A549 (cell line): ENCODE measurements around the gene FBXO15. TPM values are rescaled to one million over a fixed set of nuclear protein-coding genes. Genes with fewer than 3 reads are reported as not detected.

Experiments used
- ATAC-seq, 2 experiments: fragments of 200-7000 bp in 1 of 2; fragments of >200 bp in 1 of 2; cut with Nextera tagmentation in 1 of 2; cut with Tn5 transposase in 1 of 2; 3 replicates each; pipeline versions ENCODE4 v1.8.0 to v1.9.1; 2018 to 2020; ENCODE audit warnings: mild to moderate bottlenecking in 1 of 2, moderate library complexity in 1 of 2
- CTCF ChIA-PET: fragments of 300-600 bp; sonication (Branson Sonifier 250); formaldehyde crosslinking; extraction: SDS; loops from one replicate; lab custom pipeline; 2021; ENCODE audit warnings: antibody characterized with exemption, inconsistent platforms; lab: Yijun Ruan, JAX
- POLR2A ChIA-PET: fragments of 350-600 bp; formaldehyde crosslinking; extraction: SDS; loops from one replicate; lab custom pipeline; 2021; ENCODE audit warnings: antibody characterized with exemption, inconsistent platforms; lab: Yijun Ruan, JAX
- DNase-seq, 2 experiments: peaks; one replicate each; pipeline versions ENCODE4 v3.0.0 to v3.0.0-alpha.2; 2011 to 2016; ENCODE audit warnings: low read depth in 1 of 2, low spot score in 1 of 2
- FAIRE-seq: peaks from 2 replicates; lab custom pipeline; 2011; peaks lifted over from hg19 to GRCh38; lab: Jason Lieb, UNC
- H3K27ac ChIP-seq, 2 experiments: fragments of >200 bp; sonication (Bioruptor Twin); formaldehyde crosslinking; 3 replicates each; pipeline ENCODE4 v1.5.1; 2016 to 2017
- H3K4me1 ChIP-seq: fragments of >200 bp; sonication (Bioruptor Twin); formaldehyde crosslinking; 3 replicates; pipeline ENCODE4 v1.6.1; 2016
- H3K4me2 ChIP-seq: fragments of >200 bp; sonication (Bioruptor Twin); formaldehyde crosslinking; 3 replicates; pipeline ENCODE4 v1.6.1; 2016
- H3K4me3 ChIP-seq: fragments of >200 bp; sonication (Bioruptor Twin); formaldehyde crosslinking; 3 replicates; pipeline ENCODE4 v1.5.1; 2016
- H3K9me3 ChIP-seq: fragments of >200 bp; sonication (Bioruptor Twin); formaldehyde crosslinking; 3 replicates; pipeline ENCODE4 v1.6.1; 2016
- ATOH8 ChIP-seq: fragments of 250-450 bp; sonication (Bioruptor Pico); IDR thresholded peaks from 2 replicates; pipeline ENCODE4 v1.5.0; 2020; ENCODE audit warnings: low read depth, mild to moderate bottlenecking, moderate library complexity
- CTCF ChIP-seq: fragments of >200 bp; sonication (Bioruptor Twin); formaldehyde crosslinking; IDR thresholded peaks from 3 replicates; pipeline ENCODE4 v1.5.1; 2016
- EHF ChIP-seq: fragments of 250-450 bp; sonication (Bioruptor Pico); IDR thresholded peaks from 2 replicates; pipeline ENCODE4 v1.5.0; 2020; ENCODE audit warnings: mild to moderate bottlenecking
- HES2 ChIP-seq: fragments of >200 bp; sonication (Bioruptor Twin); formaldehyde crosslinking; IDR thresholded peaks from 2 replicates; pipeline ENCODE4 v1.6.1; 2016
- HOXB13 ChIP-seq: fragments of 250-450 bp; sonication (Bioruptor Pico); IDR thresholded peaks from 2 replicates; pipeline ENCODE4 v1.5.0; 2020; ENCODE audit warnings: low read depth, mild to moderate bottlenecking, moderate library complexity
- JUNB ChIP-seq: fragments of >200 bp; sonication (Bioruptor Twin); formaldehyde crosslinking; IDR thresholded peaks from 2 replicates; pipeline ENCODE4 v1.6.1; 2016
- MYC ChIP-seq: IDR thresholded peaks from 2 replicates; pipeline ENCODE4 v1.6.1; 2012; ENCODE audit warnings: mild to moderate bottlenecking, inconsistent platforms, low read length, improper control_type of control experiment, borderline replicate concordance
- NFE2L2 ChIP-seq: fragments of 150-350 bp; conservative IDR thresholded peaks from 2 replicates; pipeline ENCODE4 v1.6.1; 2014; ENCODE audit warnings: low read length
- PHF8 ChIP-seq: fragments of 200-600 bp; sonication (generic); IDR thresholded peaks from 2 replicates; pipeline ENCODE4 v1.6.1; 2016; ENCODE audit warnings: low read depth, mild to moderate bottlenecking, antibody characterized with exemption, moderate library complexity, borderline replicate concordance
- RCOR1 ChIP-seq: fragments of 150-350 bp; IDR thresholded peaks from 2 replicates; pipeline ENCODE4 v1.6.1; 2014; ENCODE audit warnings: antibody characterized with exemption, low read length, low read depth
- RNF2 ChIP-seq: fragments of 200-600 bp; sonication (generic); IDR thresholded peaks from 2 replicates; pipeline ENCODE4 v1.6.1; 2016; ENCODE audit warnings: low read depth, mild to moderate bottlenecking, antibody characterized with exemption, moderate library complexity, borderline replicate concordance
- SREBF2 ChIP-seq: fragments of 450-650 bp; IDR thresholded peaks from 2 replicates; pipeline ENCODE4 v1.6.1; 2014; ENCODE audit warnings: mild to moderate bottlenecking, moderate library complexity
- TFCP2L1 ChIP-seq: fragments of 250-450 bp; sonication (Bioruptor Pico); IDR thresholded peaks from 2 replicates; pipeline ENCODE4 v1.5.0; 2021; ENCODE audit warnings: mild to moderate bottlenecking
- ZFP36 ChIP-seq: fragments of 450-650 bp; IDR thresholded peaks from 2 replicates; pipeline ENCODE4 v1.6.1; 2014; ENCODE audit warnings: borderline replicate concordance; ENCODE audit not compliant: partially characterized antibody
- WGBS: methylation state at CpG from one replicate; pipeline ENCODE4 v1.1.6; 2017; ENCODE audit errors: missing lambda C conversion rate; 5-methylcytosine and 5-hydroxymethylcytosine counted together
- polyA plus RNA-seq, 4 experiments: library from polyadenylated mRNA; depleted of rRNA in 3 of 4; stranded (reverse); fragments of >200 nt; fragmentation: RNase III in 1 of 4; extraction: RNeasy Plus Mini Kit Qiagen cat#74134 plus additional on column Dnase treatment in 1 of 4; gene quantifications; 2 replicates in 3 of 4; 3 replicates in 1 of 4; pipeline ENCODE4 v1.2.3, GENCODE V29; 2011 to 2017
- TF ChIP-seq, protein P1 (sequence below): IDR thresholded peaks from 2 replicates; pipeline ENCODE4 v1.6.1; 2012; ENCODE audit warnings: low read depth, borderline replicate concordance
- TF ChIP-seq, protein P2 (sequence below): fragments of 450-650 bp; IDR thresholded peaks from 2 replicates; pipeline ENCODE4 v1.6.1; 2014; ENCODE audit warnings: antibody characterized with exemption
- TF ChIP-seq, protein P3 (sequence below): IDR thresholded peaks from 2 replicates; pipeline ENCODE4 v1.6.1; 2012

Gene FBXO15
- polyA plus RNA-seq, 2 of the 4 experiments (the other 2 are of a cell fraction) = 1.3 to 2.3 TPM

DNA sequence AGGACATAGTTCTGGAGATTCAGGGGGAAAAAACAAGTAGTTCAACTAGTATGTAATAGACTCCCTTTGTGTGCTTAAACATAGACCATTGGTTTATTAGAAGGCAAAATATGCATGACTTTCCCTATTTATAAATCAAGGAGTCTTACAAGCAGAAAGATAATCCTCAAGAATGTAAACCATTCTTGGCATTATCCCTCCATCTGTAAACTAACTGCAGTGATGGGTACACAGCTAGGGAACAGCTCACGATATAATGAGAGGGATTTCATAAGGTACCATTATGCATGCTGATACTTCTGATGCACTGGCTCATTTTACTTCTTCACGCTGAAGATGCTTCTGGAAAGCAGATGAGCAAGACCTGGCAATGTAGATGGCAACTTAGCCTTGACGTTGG lies 878 bp downstream of the FBXO15 start:
- DNase-seq (no peak), ATAC-seq (no peak), FAIRE-seq (no peak)
- Histone ChIP-seq H3K4me2 (peak overlapping the region; percentile 94), H3K4me1 (peaks cover 6% of the 10 kb centered on the region; the same call in 1 of the 3 replicates), H3K4me3 (peak overlapping the region; percentile 68; the same call in 2 of the 3 replicates)
- CTCF ChIA-PET = no interaction called here
- WGBS = 63% methylated on average over 2 of the region's 3 CpGs
- POLR2A ChIA-PET = no interaction called here
- TF ChIP-seq PHF8 (no peak), RNF2 (no peak), RCOR1 (no peak), HES2 (no peak), CTCF (no peak), EHF (no peak), SREBF2 (no peak), ZFP36 (no peak), NFE2L2 (no peak), MYC (no peak), ATOH8 (no peak), HOXB13 (CRISPR knock-in tag) (no peak), JUNB (no peak), TFCP2L1 (CRISPR knock-in tag) (no peak)
- TF ChIP-seq, protein P1, sequence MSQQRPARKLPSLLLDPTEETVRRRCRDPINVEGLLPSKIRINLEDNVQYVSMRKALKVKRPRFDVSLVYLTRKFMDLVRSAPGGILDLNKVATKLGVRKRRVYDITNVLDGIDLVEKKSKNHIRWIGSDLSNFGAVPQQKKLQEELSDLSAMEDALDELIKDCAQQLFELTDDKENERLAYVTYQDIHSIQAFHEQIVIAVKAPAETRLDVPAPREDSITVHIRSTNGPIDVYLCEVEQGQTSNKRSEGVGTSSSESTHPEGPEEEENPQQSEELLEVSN = no peak
- TF ChIP-seq, protein P2, sequence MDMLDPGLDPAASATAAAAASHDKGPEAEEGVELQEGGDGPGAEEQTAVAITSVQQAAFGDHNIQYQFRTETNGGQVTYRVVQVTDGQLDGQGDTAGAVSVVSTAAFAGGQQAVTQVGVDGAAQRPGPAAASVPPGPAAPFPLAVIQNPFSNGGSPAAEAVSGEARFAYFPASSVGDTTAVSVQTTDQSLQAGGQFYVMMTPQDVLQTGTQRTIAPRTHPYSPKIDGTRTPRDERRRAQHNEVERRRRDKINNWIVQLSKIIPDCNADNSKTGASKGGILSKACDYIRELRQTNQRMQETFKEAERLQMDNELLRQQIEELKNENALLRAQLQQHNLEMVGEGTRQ = no peak
- TF ChIP-seq, protein P3, sequence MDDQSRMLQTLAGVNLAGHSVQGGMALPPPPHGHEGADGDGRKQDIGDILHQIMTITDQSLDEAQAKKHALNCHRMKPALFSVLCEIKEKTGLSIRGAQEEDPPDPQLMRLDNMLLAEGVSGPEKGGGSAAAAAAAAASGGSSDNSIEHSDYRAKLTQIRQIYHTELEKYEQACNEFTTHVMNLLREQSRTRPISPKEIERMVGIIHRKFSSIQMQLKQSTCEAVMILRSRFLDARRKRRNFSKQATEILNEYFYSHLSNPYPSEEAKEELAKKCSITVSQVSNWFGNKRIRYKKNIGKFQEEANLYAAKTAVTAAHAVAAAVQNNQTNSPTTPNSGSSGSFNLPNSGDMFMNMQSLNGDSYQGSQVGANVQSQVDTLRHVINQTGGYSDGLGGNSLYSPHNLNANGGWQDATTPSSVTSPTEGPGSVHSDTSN = no peak
- TF ChIP-seq, all 56 proteins: peak for 0
- H3K27ac ChIP-seq = peak overlapping the region in 1 of 2 experiments; percentile 97; a peak in 2 of 6 replicates
- H3K9me3 ChIP-seq = no peaks in the 10 kb centered on the region

DNA sequence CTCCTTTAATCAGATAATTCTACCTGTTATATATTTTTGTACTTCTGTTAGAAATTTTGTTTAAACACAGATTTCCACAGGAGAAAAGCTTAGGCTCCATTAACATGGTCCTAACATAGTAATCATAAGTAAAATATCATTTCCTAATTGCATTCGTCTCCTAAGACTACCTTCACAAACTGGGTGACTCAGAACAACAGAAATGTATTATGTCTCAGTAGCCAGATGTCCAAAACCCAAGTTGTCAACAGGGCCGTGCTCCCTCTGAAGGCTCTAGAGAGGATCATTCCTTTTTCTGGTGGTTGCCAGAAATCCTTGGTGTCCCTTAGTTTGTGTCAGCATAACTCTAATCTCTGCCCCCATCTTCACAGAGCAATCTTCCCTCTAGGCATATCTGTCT lies 5.4 kb downstream of the FBXO15 start:
- H3K27ac ChIP-seq = no peak overlapping the region

More for the DNA sequence above, 5.4 kb downstream of the FBXO15 start:
- Histone ChIP-seq H3K4me3 (no peak overlapping the region), H3K4me2 (no peak overlapping the region), H3K9me3 (no peaks in the 10 kb centered on the region), H3K4me1 (no peaks in the 10 kb centered on the region)
- ChIA-PET POLR2A (no interaction called here), CTCF (no interaction called here)
- ATAC-seq (no peak), DNase-seq (no peak), FAIRE-seq (no peak)
- 48% methylated on average over 2 of the region's 2 CpGs for WGBS
- no peak for TF ChIP-seq HES2
